Activated CD8-positive, alpha-beta memory T cell treated with anti-CD3 and anti-CD28 coated beads, Interleukin-2, amount 50 U/mL, for 24 hours (primary cell): Measurements from ENCODE around the gene VGLL4.
"Not testable (repeated sequence)": the region's sequence is repeated elsewhere in the genome, so short reads cannot be mapped to it uniquely, and the experiment has no call there.

Experiments used
- DNase-seq: peaks from one replicate; pipeline ENCODE4 v3.0.0-alpha.2; 2020; ENCODE audit errors: extremely low read depth

The VGLL4 gene

GRCh38 chr3:11643605-11644087 lies at the start of gene VGLL4:
Gene VGLL4, minus strand, starts transcription at chr3:11643915. Its CDS starts 397 bp downstream, at chr3:11643518.
- DNase-seq = no peak

GRCh38 chr3:11692532-11692813 lies 48.8 kb upstream of the VGLL4 start:
- DNase-seq = no peak

- DNase-seq = no peak
Observed at GRCh38 chr3:11691767-11692531, 48.2 kb upstream of the VGLL4 start.

- no peak for DNase-seq
Observed at GRCh38 chr3:11690863-11691766, 47.4 kb upstream of the VGLL4 start.

GRCh38 chr3:11689749-11690148 lies 46.0 kb upstream of the VGLL4 start:
- DNase-seq = no peak

- DNase-seq = not testable (repeated sequence)
Observed at GRCh38 chr3:11684980-11685379, 41.3 kb upstream of the VGLL4 start.

GRCh38 chr3:11680509-11680908 lies 36.8 kb upstream of the VGLL4 start:
- no peak for DNase-seq

- DNase-seq = no peak
Observed at GRCh38 chr3:11679964-11680363, 36.2 kb upstream of the VGLL4 start.

GRCh38 chr3:11672363-11672762 lies 28.6 kb upstream of the VGLL4 start:
- DNase-seq = no peak

GRCh38 chr3:11671648-11672100 lies 28.0 kb upstream of the VGLL4 start:
- no peak for DNase-seq

GRCh38 chr3:11668243-11669235 lies 24.8 kb upstream of the VGLL4 start:
- no peak for DNase-seq

- DNase-seq = no peak
Observed at GRCh38 chr3:11665331-11665730, 21.6 kb upstream of the VGLL4 start.

- no peak for DNase-seq
Observed at GRCh38 chr3:11662392-11662990, 18.8 kb upstream of the VGLL4 start.

- no peak for DNase-seq
Observed at GRCh38 chr3:11661827-11662226, 18.1 kb upstream of the VGLL4 start.

- no peak for DNase-seq
Observed at GRCh38 chr3:11661052-11661656, 17.4 kb upstream of the VGLL4 start.

- DNase-seq = no peak
Observed at GRCh38 chr3:11660242-11660641, 16.5 kb upstream of the VGLL4 start.

- DNase-seq = no peak
Observed at GRCh38 chr3:11658180-11658579, 14.5 kb upstream of the VGLL4 start.

- DNase-seq = no peak
Observed at GRCh38 chr3:11655196-11655928, 11.6 kb upstream of the VGLL4 start.

- no peak for DNase-seq
Observed at GRCh38 chr3:11654166-11654565, 10.5 kb upstream of the VGLL4 start.
